SIG-M5 (cell line): ENCODE measurements around the gene CHMP5.

ENCODE experiments used
- DNase-seq: peaks from one replicate; lab custom pipeline; 2025; lab: John Stamatoyannopoulos, UW

The CHMP5 gene

GRCh38 chr9:33264473-33265177 lies at the start of gene CHMP5, which contains the start of gene BAG1:
TSS of gene CHMP5 (plus strand) at chr9:33265049. CDS start at chr9:33265079, 30 bp downstream.
TSS of gene BAG1 (minus strand) at chr9:33264708.
- peak; percentile 91 for DNase-seq

- no peak for DNase-seq
Measured at GRCh38 chr9:33220681-33221567, 43.9 kb upstream of the CHMP5 start.

- DNase-seq = no peak
Measured at GRCh38 chr9:33221568-33221884, 43.3 kb upstream of the CHMP5 start.

- no peak for DNase-seq
Measured at GRCh38 chr9:33222031-33222430, 42.8 kb upstream of the CHMP5 start.

GRCh38 chr9:33223696-33224095 lies 41.2 kb upstream of the CHMP5 start:
- DNase-seq = no peak

GRCh38 chr9:33225319-33226147 lies 39.3 kb upstream of the CHMP5 start:
- DNase-seq = no peak

GRCh38 chr9:33227008-33227398 lies 37.8 kb upstream of the CHMP5 start:
- DNase-seq = peak; percentile 72

- DNase-seq = no peak
Measured at GRCh38 chr9:33227741-33228140, 37.1 kb upstream of the CHMP5 start.

- no peak for DNase-seq
Measured at GRCh38 chr9:33228606-33229005, 36.2 kb upstream of the CHMP5 start.

- no peak for DNase-seq
Measured at GRCh38 chr9:33229359-33230114, 35.3 kb upstream of the CHMP5 start.

GRCh38 chr9:33230756-33231622 lies 33.9 kb upstream of the CHMP5 start:
- no peak for DNase-seq

GRCh38 chr9:33231623-33231942 lies 33.3 kb upstream of the CHMP5 start:
- no peak for DNase-seq

- DNase-seq = no peak
Measured at GRCh38 chr9:33232815-33233214, 32.0 kb upstream of the CHMP5 start.

GRCh38 chr9:33233626-33234342 lies 31.1 kb upstream of the CHMP5 start:
- no peak for DNase-seq

- DNase-seq = no peak
Measured at GRCh38 chr9:33234511-33235467, 30.1 kb upstream of the CHMP5 start.

GRCh38 chr9:33236571-33236970 lies 28.3 kb upstream of the CHMP5 start:
- no peak for DNase-seq

GRCh38 chr9:33239921-33240320 lies 24.9 kb upstream of the CHMP5 start, which contains the start of gene SPINK4:
TSS of gene SPINK4 (plus strand) at chr9:33240167. CDS start at chr9:33240209, 42 bp downstream.
- DNase-seq = no peak

GRCh38 chr9:33241298-33241697 lies 23.6 kb upstream of the CHMP5 start:
- no peak for DNase-seq

GRCh38 chr9:33242609-33243134 lies 22.2 kb upstream of the CHMP5 start:
- DNase-seq = no peak
